Activated naive CD4-positive, alpha-beta T cell treated with anti-CD3 and anti-CD28 coated beads, Interleukin-2, amount 10 ng/mL, durations not matched to agents 7 days and 5 days (primary cell): ENCODE results near the gene RMI1.
"Not testable (repeated sequence)": the region's sequence is repeated elsewhere in the genome, so short reads cannot be mapped to it uniquely, and the experiment has no call there.

Source experiments
- CTCF ChIA-PET: fragments of 350-600 bp; sonication (Branson Sonifier 250); formaldehyde crosslinking; loops from one replicate; lab custom pipeline; 2021; ENCODE audit warnings: antibody characterized with exemption; lab: Charles Lee
- DNase-seq: peaks from one replicate; pipeline ENCODE4 v3.0.0-alpha.2; 2020
- H3K27ac Mint-ChIP-seq: one replicate; pipeline ENCODE4 v1.8.0; 2021; ENCODE audit warnings: mild to moderate bottlenecking, moderate library complexity, mixed read lengths
- H3K27me3 Mint-ChIP-seq: one replicate; pipeline ENCODE4 v1.8.0; 2021; ENCODE audit warnings: mild to moderate bottlenecking, mixed read lengths
- H3K36me3 Mint-ChIP-seq: one replicate; pipeline ENCODE4 v1.8.0; 2021; ENCODE audit warnings: mixed read lengths
- H3K4me1 Mint-ChIP-seq: one replicate; pipeline ENCODE4 v1.8.0; 2021; ENCODE audit warnings: mixed read lengths
- H3K4me3 Mint-ChIP-seq: one replicate; pipeline ENCODE4 v1.8.0; 2021; ENCODE audit warnings: mild to moderate bottlenecking, moderate library complexity, mixed read lengths
- H3K9me3 Mint-ChIP-seq: one replicate; pipeline ENCODE4 v1.8.0; 2021; ENCODE audit warnings: mixed read lengths

The RMI1 gene

GRCh38 chr9:83980395-83981125 is at the start of gene RMI1:
TSS of gene RMI1 (plus strand) at chr9:83980805. CDS start at chr9:84000987, 20,182 bp downstream.
- Mint-ChIP-seq H3K4me1 (peaks cover 45% of the 10 kb centered on the region), H3K4me3 (peak within 1 kb of the TSS; percentile 98), H3K36me3 (peaks cover 46% of the 10 kb centered on the region), H3K27ac (peak within 1 kb of the TSS; percentile 99), H3K9me3 (no peaks in the 10 kb centered on the region), H3K27me3 (peaks cover 4% of the 10 kb centered on the region)
- DNase-seq = peak; percentile 99
- CTCF ChIA-PET = interaction anchor here (0.7 to 1.8 kb wide), 4 partner anchors 59 to 314 kb away, joined by 3 to 7 read pairs (median 4); partner anchors contain the start of gene KIF27

GRCh38 chr9:83930881-83931280 is 49.7 kb upstream of the RMI1 start:
- Mint-ChIP-seq H3K27ac (no peak overlapping the region), H3K27me3 (peaks cover 8% of the 10 kb centered on the region), H3K4me1 (peaks cover 11% of the 10 kb centered on the region), H3K9me3 (no peaks in the 10 kb centered on the region), H3K36me3 (no peaks in the 10 kb centered on the region), H3K4me3 (no peak overlapping the region)
- no peak for DNase-seq
- CTCF ChIA-PET = interaction anchor here (0.8 to 2.0 kb wide), 2 partner anchors 9 to 10 kb away, joined by 3 to 6 read pairs; no protein-coding TSS in a partner anchor

- H3K4me3 Mint-ChIP-seq = no peak overlapping the region
- no peak overlapping the region for H3K27ac Mint-ChIP-seq
- CTCF ChIA-PET = no interaction called here
- H3K27me3 Mint-ChIP-seq = peaks cover 8% of the 10 kb centered on the region
- H3K4me1 Mint-ChIP-seq = peaks cover 11% of the 10 kb centered on the region
- no peaks in the 10 kb centered on the region for H3K36me3 Mint-ChIP-seq
- DNase-seq = no peak
- no peaks in the 10 kb centered on the region for H3K9me3 Mint-ChIP-seq
Observed at GRCh38 chr9:83932011-83932410, 48.6 kb upstream of the RMI1 start.

GRCh38 chr9:83932851-83933250 is 47.8 kb upstream of the RMI1 start:
- CTCF ChIA-PET = interaction anchor here (0.6 to 1.4 kb wide), 5 partner anchors 27 to 761 kb away, joined by 3 to 4 read pairs (median 3); no protein-coding TSS in a partner anchor
- peaks cover 11% of the 10 kb centered on the region for H3K4me1 Mint-ChIP-seq
- no peak for DNase-seq
- H3K9me3 Mint-ChIP-seq = no peaks in the 10 kb centered on the region
- H3K27ac Mint-ChIP-seq = no peak overlapping the region
- no peak overlapping the region for H3K4me3 Mint-ChIP-seq
- H3K27me3 Mint-ChIP-seq = peaks cover 7% of the 10 kb centered on the region
- no peaks in the 10 kb centered on the region for H3K36me3 Mint-ChIP-seq

- Mint-ChIP-seq H3K4me1 (peaks cover 11% of the 10 kb centered on the region), H3K36me3 (no peaks in the 10 kb centered on the region), H3K4me3 (no peak overlapping the region), H3K9me3 (no peaks in the 10 kb centered on the region), H3K27me3 (peaks cover 3% of the 10 kb centered on the region), H3K27ac (no peak overlapping the region)
- no peak for DNase-seq
- CTCF ChIA-PET = interaction anchor here (0.6 to 1.4 kb wide), 2 partner anchors 327 to 723 kb away, joined by 3 to 4 read pairs; no protein-coding TSS in a partner anchor
Observed at GRCh38 chr9:83933790-83934189, 46.8 kb upstream of the RMI1 start.

GRCh38 chr9:83934569-83935275 is 45.9 kb upstream of the RMI1 start:
- Mint-ChIP-seq H3K36me3 (peaks cover 2% of the 10 kb centered on the region), H3K4me3 (no peak overlapping the region)
- no peak for DNase-seq

GRCh38 chr9:83935276-83935935 is 45.2 kb upstream of the RMI1 start:
- Mint-ChIP-seq H3K36me3 (peaks cover 2% of the 10 kb centered on the region), H3K27me3 (peaks cover 3% of the 10 kb centered on the region), H3K27ac (no peak overlapping the region), H3K9me3 (no peaks in the 10 kb centered on the region), H3K4me1 (peaks cover 11% of the 10 kb centered on the region), H3K4me3 (no peak overlapping the region)
- CTCF ChIA-PET = interaction anchor here (1.1 to 3.5 kb wide), 4 partner anchors 238 to 381 kb away, joined by 4 to 23 read pairs (median 10); no protein-coding TSS in a partner anchor
- DNase-seq = no peak

More at GRCh38 chr9:83934569-83935275, 45.9 kb upstream of the RMI1 start:
- Mint-ChIP-seq H3K4me1 (peaks cover 11% of the 10 kb centered on the region), H3K27ac (no peak overlapping the region), H3K27me3 (peaks cover 3% of the 10 kb centered on the region), H3K9me3 (no peaks in the 10 kb centered on the region)
- CTCF ChIA-PET = interaction anchor here (1.1 to 3.5 kb wide), 4 partner anchors 239 to 381 kb away, joined by 4 to 23 read pairs (median 10); no protein-coding TSS in a partner anchor

- no peak for DNase-seq
- H3K9me3 Mint-ChIP-seq = no peaks in the 10 kb centered on the region
- H3K36me3 Mint-ChIP-seq = peaks cover 6% of the 10 kb centered on the region
- H3K27me3 Mint-ChIP-seq = peaks cover 3% of the 10 kb centered on the region
- H3K27ac Mint-ChIP-seq = no peak overlapping the region
- no peak overlapping the region for H3K4me3 Mint-ChIP-seq
- CTCF ChIA-PET = interaction anchor here (0.9 to 3.5 kb wide), 8 partner anchors 10 to 461 kb away, joined by 3 to 23 read pairs (median 4); partner anchors contain the start of gene KIF27
- H3K4me1 Mint-ChIP-seq = peaks cover 8% of the 10 kb centered on the region
Observed at GRCh38 chr9:83936523-83936922, 44.1 kb upstream of the RMI1 start.

- H3K4me1 Mint-ChIP-seq = no peaks in the 10 kb centered on the region
- peaks cover 11% of the 10 kb centered on the region for H3K36me3 Mint-ChIP-seq
- H3K27me3 Mint-ChIP-seq = no peaks in the 10 kb centered on the region
- no peak overlapping the region for H3K27ac Mint-ChIP-seq
- peak; percentile 34 for DNase-seq
- CTCF ChIA-PET = interaction anchor here (0.7 to 3.5 kb wide), 17 partner anchors 9 to 463 kb away, joined by 3 to 23 read pairs (median 4); partner anchors contain the start of gene KIF27
- H3K9me3 Mint-ChIP-seq = no peaks in the 10 kb centered on the region
- no peak overlapping the region for H3K4me3 Mint-ChIP-seq
Observed at GRCh38 chr9:83937861-83938455, 42.6 kb upstream of the RMI1 start.

- no peaks in the 10 kb centered on the region for H3K9me3 Mint-ChIP-seq
- CTCF ChIA-PET = interaction anchor here (0.9 to 2.8 kb wide), 3 partner anchors 32 to 375 kb away, joined by 3 to 11 read pairs (median 5); no protein-coding TSS in a partner anchor
- DNase-seq = no peak
- H3K4me1 Mint-ChIP-seq = no peaks in the 10 kb centered on the region
- H3K27ac Mint-ChIP-seq = no peak overlapping the region
- H3K27me3 Mint-ChIP-seq = no peaks in the 10 kb centered on the region
- peaks cover 15% of the 10 kb centered on the region for H3K36me3 Mint-ChIP-seq
- H3K4me3 Mint-ChIP-seq = no peak overlapping the region
Observed at GRCh38 chr9:83940590-83941303, 39.9 kb upstream of the RMI1 start.

GRCh38 chr9:83948096-83948495 is 32.5 kb upstream of the RMI1 start:
- H3K4me3 Mint-ChIP-seq, H3K9me3 Mint-ChIP-seq, H3K27me3 Mint-ChIP-seq, DNase-seq, H3K4me1 Mint-ChIP-seq, CTCF ChIA-PET, H3K27ac Mint-ChIP-seq: not testable (repeated sequence)
- peaks cover 18% of the 10 kb centered on the region for H3K36me3 Mint-ChIP-seq

GRCh38 chr9:83956086-83956435 is 24.5 kb upstream of the RMI1 start:
- peak; percentile 44 for DNase-seq
- H3K9me3 Mint-ChIP-seq = no peaks in the 10 kb centered on the region
- H3K27ac Mint-ChIP-seq = peak overlapping the region; percentile 90
- H3K36me3 Mint-ChIP-seq = peaks cover 12% of the 10 kb centered on the region
- H3K4me1 Mint-ChIP-seq = peaks cover 27% of the 10 kb centered on the region
- peak overlapping the region; percentile 92 for H3K4me3 Mint-ChIP-seq
- CTCF ChIA-PET = no interaction called here
- peaks cover 5% of the 10 kb centered on the region for H3K27me3 Mint-ChIP-seq
